Mesenteric fat pad (tissue), 1 donor: ENCODE measurements around the gene KDM5B. TPM values are rescaled to one million over a fixed set of nuclear protein-coding genes. Genes with fewer than 3 reads are reported as not detected.
A peak's percentile ranks its signal among the peaks of the same experiment; 100 is the strongest.
"Not testable (repeated sequence)": the region's sequence is repeated elsewhere in the genome, so short reads cannot be mapped to it uniquely, and the experiment has no call there.

Experiments
- DNase-seq: peaks from one replicate; pipeline ENCODE4 v3.0.0-alpha.2; 2020; ENCODE audit warnings: low spot score
- total RNA-seq: library from RNA; stranded (reverse); fragmentation: NEBNext Ultra II Directional; extraction: Animal tissue kit (Norgen Biotek cat#: 25700); gene quantifications from one replicate; pipeline ENCODE4 v1.2.1, GENCODE V29; 2021
- donor health status: DM: yes; HTN: yes; CAD: no.

KDM5B gene
- total RNA-seq, 1 donor from 2014 or later, result 33.4 TPM

DNA sequence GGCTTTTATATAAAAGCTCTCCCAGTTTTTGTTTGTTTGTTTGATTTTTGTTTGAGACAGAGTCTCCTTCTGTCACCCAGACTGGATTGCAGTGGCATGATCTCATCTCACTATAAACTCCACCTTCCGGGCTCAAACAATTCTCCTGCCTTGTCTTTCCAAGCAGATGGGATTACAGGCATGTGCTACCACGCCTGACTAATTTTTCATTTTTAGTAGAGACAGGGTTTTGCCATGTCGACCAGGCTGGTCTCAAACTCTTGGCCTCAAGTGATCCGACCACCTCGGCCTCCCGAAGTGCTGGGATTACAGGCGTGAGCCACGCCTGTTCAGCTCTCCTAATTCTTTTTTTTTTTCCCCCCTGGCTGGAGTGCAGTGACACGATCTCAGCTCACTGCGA is 6.9 kb upstream of the KDM5B start:
- peak; percentile 11 for DNase-seq

DNA sequence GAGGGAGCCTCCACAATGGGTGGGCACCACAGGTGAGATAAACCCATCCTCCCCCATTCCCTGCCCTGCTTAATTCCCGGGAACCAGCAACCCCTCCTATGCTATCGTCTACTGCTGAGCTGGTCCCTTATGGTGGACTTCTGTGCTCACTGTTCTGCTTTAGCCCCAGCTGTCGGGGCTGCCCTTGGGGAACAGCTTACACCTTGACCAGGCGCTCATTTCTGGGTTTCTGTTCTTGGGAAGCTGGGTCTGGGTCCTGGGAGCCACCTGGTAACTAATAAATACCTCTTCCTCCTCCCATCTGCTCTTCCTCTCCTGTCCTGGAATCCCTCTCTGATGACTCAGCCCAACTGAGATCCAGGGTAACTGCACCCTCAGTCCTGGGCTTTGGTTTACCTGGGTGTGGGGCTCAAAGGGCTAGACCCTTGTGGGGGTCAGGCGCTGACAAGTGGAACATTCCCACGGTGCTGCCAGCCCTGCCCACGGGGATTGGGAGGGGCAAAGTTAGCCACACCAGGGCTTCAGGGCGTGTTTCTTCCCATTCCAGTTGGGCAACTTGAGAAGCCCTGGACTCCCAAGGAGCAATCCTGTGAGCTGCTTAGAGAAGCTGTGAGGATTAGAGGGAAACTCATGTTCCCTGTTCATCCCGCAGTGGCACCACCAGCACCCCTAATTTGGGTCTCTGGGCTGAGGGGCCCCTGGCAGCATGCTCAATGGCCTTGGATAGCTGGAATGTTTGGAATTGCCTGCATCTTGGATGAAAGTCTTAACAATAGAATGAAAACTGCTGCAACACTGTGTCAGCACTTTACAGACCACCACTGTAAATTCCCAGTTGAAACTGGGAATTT is 4.2 kb upstream of the KDM5B start:
- no peak for DNase-seq

DNA sequence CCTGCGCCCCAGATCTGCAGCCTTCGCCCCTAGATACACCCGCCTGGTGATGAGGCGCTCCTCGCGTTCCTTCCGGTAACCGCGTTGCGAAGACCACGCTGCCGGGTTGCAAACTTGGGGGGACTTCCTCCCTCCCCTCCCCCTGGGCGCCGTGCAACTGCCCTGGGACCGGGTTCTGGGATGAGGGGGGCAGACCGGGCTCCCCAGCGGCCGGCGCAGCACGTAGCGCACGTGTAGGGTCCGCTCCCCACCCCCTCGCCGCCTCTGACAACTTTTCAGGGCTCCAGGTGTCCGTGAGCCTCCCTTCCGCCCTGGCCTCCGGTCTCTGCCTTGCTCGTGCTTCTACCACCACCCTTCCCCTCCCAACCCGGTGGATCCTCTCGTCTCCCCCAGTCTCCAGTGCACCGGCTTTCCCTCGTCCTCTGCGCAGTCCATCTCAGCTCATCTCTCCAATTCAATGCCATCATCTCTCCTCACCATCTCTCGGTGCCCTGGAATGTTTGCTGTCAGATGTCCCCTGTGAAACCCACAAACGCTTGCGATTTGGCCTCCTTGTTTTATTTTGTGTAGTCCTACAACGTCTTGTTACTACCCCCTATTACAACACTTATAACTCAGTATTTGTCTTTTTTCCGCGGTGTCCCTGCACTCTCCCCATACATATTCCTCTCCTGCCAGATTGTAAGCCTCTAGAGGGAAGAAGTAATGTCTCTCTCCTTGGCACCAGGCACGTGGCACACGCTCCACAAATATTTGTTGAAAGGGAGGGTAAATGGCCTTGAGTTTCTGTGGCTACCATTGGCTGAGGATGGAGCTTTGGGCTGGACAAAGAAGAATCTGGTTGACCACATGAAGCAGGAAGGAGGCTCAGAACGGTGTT is 3.3 kb upstream of the KDM5B start:
- DNase-seq, result no peak

DNA sequence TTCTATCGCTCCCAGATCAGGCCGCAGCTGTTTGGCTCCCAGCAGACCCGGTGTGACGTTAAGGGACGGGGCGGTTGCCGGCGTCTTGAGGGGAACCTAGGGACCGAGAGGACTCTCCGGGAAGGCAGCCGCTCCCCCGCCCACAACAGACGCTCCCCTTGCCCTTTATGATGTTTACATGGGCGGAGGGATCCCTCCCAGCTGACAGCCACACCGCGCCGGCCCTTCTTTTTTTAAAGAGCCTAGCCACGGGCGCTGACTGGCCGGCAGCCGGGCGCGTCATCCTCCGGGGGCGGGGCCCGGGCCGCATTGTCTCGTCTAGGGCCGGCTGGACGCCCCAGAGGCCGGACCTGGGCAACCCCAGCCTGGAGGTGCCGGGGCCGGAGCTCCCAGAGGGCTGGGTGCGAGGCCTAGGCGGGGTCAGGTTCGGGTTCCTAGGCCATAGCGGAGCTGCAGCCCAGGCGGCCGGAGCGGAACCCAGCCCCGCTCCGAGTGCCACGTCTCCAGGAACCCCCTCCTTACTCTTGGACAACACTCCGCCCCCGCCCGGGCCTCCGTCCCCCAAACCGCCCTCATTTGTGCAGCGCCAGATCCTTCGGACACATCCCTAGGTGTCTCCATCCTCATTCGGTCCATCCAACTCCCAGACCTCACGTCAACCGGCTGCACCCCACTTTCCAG is 2.5 kb upstream of the KDM5B start, which contains the start of gene PCAT6:
TSS of gene PCAT6 (plus strand) at position 340 of the 681 bp plus-strand sequence.
- peak; percentile 98 for DNase-seq

DNA sequence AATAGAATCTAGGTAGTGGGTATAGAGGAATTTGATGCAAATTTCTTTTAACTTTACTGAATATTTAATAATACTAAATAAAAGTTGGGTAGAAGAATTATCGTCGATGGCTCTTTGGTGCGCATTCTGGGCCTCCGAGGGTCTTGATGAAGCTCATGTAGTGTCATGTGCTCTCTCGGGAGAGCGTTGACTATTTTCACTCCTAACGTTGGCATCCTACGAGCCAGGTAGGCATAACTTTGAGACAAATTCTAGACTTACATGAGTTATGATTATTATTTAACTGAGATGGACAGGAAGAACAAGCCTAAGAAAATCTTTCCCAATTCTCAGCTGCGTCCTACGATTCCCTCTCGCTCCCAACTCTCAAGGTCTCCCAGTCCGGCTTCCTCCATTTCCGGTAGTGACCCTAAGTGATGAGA is 2.0 kb upstream of the KDM5B start:
- no peak for DNase-seq

DNA sequence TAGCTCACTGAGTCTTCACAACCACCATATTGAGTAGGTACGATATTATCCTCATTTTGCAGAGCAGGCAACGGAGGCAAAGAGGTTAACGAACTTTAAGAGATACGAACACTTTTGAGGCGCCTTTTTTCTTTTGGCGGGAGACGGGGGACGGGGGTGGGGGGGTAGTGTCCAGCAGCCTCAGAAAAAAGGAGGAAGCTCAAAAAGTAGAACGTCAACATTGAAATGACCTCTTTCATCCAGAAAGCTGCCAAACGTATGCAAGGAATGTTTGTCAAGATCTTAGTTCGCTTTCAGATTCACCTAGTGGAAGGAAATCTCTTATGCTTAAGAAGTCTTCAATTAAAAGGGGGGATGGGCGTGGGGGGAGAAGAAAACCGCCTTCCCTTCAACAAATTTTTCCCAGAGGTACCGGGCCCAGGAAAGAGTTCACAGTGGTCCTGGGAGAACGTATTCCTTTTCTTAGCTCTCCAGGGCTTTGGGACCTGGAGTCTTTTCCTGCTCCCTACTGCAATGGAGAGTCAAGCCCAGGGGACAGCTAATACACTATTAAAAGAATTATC is 1.5 kb upstream of the KDM5B start:
- no peak for DNase-seq

DNA sequence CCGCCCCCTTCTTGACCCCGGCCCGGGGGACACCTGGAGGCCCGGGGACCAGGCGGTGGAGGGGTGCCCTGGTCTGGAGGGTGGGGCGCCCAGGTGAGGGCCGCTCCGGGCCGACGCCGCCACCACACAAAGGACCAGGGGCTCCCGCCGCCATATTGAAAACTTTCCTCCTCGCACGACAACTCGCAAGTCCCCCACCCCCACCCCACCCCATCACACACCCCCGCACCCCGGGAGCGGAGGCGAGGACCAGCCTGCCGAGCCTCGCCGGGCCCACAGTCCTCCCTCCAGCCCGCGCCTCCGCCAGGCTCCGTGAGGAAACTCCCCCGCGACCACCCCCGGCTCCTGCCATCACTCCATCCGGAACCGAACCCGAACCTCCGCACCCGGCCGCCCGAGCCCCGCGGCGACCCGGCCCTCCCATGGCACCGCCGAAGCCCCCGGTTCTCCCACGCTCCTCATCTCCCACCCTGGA is 733 bp downstream of the KDM5B start:
- no peak for DNase-seq

DNA sequence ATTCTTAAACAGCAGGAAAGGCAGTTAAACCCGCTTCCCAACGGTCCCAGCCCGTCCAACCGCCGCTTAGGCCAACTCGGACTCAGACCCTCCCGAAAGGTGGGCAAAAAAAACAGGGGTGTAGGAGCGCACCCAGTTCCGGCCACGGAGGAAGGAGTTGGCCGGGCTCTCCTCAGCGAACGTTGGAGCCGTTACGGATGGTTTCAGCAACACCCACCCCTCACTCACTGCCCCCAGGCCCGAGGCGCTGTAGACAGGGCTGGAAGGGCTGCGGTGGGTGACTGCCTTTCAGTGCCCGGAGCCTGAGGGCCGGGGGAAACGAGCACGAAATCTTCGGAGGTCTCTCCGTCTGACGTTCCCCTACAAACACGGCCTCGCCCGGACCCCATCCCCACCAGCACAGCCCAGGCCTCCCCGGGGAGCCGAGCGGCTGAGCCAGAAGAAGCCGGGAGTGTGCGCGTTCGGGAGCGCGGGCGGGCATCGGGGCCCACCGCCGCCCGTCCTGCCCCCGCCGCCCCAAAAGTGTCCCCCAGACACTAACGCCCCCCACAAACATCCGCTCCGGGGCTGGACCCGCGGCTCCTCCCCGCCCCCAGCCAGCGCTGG is 1.3 kb downstream of the KDM5B start:
- no peak for DNase-seq

DNA sequence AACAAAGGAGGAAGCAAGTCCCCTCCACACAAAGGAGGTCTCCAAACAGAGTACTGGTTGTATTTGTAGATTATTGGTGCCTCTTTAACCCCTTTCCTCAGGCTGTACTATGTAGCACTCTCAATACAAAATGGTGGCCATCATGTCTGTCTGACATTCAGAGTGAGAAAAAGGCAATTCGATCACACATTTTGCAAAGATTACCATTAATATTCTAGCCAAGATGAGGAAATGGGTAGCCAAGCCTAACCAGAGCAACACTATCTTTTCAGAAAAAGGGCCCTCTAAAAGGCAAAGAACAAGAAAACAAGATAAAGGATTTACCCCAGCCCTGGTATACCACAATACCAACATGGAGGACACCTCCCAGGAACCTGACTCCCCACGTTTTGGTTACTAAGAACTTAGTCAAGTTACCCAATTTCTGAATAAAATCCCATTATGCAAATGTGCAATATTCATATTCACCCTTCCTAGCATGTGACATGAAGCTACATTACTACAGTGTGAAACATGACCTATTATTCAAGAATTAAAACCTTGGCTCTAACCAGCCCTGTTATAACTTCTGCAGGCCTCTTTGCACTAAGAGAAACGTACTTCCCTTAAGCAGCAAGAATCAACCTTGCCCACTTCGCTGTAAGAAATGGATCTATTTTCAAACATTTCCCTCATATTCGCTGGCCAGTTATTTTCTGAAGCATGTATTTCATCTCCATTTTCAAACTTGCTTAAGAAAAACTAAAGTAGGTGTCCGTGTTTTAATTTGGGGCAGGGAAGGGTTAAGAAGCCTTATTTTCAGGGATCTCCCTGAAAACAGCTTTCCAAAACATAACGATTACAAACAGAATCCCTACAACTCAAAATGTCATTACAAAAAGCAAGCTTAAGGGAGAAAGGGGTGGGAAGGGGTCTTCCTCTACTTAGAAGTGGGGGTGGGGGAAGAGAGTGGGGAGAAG is 2.1 kb downstream of the KDM5B start:
- no peak for DNase-seq

DNA sequence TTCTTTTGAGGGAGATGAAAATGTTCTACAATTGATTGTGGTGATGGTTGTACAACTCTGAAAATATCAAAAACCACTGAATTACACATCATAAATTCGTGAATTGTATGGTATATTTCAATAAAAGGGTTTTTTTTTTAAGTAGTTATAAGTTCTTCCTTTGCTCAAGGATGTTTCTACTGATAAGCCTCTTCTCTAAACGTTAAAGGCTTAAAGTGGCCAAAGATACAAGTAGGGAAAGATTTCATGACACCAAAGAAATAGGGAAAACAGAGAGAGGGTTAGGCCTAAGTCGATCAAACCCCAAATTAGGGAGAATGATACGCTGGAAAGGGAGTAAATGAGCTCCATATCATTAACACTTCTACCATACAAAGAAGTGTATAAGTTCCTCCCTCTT is 4.1 kb downstream of the KDM5B start:
- DNase-seq, result no peak

DNA sequence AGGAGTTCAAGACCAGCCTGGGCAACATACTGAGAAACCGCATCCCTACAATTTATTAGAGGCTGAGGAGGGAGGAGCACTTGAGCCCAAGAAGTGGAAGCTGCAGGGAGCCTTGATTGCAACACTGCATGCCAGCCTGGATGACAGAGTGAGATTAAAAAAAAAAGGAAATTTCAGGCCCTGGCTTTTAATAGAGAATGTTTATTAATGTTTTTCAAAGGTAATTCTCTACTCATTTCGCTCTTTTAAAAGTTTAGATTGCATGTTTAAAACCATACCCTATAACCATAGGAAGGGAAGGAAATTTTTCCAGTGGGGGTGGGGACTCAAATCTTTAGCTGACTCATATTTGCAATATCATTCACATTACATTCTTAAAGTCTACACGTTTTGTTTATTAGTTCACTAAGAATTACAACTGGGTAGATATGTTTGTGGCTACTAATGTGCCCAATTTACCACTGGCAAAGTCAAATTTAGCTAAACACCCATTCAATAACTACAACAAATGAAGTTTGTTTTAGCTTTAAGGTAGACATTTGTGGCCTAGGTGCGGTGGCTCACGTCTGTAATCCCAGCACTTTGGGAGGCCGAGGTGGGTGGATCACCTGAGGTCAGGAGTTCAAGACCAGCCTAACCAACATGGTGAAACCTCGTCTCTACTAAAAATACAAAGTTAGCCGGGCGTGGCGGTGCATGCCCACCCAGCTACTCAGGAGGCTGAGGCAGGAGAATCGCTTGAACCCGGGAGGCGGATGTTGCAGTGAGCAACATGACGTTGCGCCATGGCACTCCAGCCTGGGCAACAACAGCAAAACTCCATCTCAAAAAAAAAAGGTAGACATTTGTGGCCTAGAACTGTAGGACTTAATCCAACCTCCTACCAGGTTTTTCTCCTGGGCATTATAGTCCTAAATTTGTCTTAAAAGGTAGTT is 5.0 kb downstream of the KDM5B start:
- no peak for DNase-seq

DNA sequence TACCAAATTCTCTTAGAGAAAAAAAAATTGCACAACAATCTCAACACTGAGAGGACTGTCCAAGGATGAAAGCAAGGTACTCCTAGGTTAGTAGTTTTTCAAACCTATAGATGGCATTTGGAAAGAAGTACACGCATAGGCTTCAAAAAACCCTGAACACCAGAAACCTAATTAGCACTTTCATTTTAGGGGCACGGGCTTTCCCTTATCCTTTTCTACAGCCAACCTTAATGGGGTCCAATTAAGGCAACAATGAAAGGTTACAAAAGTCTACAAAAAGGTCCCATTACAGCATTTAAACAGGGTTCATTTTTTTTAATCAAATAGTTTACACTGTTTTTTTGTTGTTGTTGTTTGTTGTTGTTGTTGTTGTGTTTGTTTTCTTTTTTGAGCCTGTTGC is 6.2 kb downstream of the KDM5B start:
- no peak for DNase-seq

DNA sequence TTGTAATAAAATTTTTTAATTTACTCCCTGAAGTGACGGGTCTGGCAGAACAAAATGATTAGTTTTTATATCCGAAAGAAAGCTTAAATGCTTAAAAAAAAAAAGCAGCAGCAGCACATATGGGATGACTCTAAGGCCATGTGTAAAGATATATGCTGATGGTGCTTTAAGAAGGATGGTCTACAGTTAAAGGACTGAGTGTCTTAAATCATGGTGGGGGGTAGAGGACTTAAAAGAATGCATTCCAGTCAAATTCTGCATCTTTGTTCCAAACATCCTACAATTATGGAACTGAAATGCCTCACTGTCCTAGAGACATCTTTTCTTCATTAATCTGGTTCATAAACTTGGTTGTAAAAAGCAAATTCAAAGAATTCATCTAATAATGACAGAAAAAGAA is 7.0 kb downstream of the KDM5B start:
- DNase-seq, result no peak

DNA sequence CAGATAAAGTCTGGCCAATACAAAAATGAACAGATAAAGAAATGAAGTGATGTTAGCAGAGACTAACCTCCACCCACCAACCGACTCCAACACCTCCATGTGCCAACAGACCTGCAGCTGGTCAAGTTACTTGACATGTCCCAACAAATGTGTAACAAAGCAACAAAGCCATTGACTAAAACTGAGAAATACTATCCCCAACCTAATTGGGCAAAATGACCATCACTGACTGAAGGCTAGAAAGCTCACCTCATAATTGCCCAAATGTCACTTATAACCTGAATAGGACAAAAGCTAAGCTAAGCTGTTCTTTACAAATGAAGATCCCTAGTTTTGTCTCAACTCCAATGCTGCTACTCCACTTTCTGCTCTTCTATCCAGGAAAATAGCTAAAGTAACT is 7.5 kb downstream of the KDM5B start:
- DNase-seq, result no peak

DNA sequence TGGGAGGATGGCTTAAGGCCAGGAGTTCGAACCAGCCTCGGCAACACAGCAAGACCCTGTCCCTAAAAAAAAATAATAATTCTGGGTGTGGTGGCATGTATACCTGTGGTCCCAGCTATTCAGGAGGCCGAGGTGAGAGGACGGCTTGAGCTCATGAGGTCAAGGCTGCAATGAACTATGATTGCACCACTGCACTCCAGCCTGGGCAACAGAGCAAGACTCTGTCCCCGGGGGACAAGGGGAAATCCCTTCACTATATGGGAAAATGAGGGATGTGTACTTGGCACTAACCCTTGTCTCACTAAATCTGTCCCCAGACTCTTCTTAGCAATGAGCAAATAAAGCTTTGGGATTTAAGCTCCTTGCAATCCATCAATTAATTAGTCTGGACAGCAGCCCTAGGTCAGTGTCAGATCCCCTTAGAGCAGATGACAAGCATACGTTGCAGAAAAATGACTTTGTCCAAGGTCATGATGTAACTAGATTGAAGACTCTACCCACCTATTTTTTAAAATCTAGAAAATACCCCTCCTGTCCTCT is 9.4 kb downstream of the KDM5B start:
- no peak for DNase-seq

DNA sequence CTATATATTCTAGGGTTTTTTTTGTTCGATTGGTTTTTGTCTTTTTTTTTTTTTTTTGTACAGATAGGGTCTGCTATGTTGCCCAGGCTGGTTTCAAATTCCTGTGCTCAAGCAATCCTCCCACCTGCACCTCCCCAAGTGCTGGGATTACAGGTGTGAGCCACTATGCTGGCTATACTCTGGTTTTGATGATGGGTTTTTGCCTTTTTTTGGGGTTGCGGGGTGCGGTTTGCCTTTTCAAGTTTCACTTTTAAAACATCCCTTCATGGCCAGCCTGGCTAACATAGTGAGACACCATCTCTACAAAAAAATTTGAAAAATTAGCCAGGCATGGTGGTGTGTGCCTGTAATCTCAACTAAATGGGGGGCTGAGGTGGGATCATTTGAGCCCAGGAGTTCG is 10.0 kb downstream of the KDM5B start:
- DNase-seq, result no peak

DNA sequence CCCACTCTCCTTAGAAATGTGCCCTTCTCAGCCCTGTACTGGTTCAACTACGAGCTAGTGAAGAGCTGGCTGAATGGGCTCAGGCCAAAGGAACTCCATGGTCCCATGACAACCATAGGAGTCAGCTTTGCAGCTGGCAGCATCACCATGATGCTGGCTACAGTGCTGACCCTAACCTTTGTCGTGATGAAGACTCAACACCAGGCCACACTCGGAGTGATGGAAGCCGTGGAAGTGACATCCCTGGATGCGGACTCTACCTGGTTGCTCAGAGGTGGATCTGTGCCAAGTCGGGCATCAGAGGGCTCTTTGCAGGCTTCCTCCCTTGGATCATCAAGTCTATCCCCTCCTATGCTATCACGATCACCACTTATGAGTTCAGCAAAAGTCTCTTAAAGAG is 11.6 kb downstream of the KDM5B start:
- no peak for DNase-seq

DNA sequence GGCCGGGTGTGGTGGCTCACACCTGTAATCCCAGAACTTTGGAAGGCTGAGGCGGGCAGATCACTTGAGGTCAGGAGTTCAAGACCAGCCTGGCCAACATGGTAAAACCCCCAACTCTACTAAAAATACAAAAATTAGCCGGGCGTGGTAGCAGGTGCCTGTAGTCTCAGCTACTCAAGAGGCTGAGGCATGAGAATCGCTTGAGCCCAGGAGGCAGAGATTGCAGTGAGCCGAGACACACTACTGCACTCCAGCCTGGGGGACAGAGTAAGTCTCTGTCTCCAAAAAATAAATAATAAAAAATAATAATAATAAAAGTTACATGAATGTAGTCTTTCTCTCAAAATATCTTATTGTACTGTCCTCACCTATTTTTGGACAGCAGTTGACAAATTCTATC is 13.3 kb downstream of the KDM5B start:
- DNase-seq, result not testable (repeated sequence)
